ENCODE data around the gene SLC29A3. TPM values are rescaled to one million over a fixed set of nuclear protein-coding genes. Genes with fewer than 3 reads are reported as not detected.

Gene SLC29A3
- total and polyA plus RNA-seq, 2 donors (not counting 1 experiment from before 2014, with no cell fraction given), result 0.90 to 2.3 TPM

- TF ChIP-seq EZH2 (IDR thresholded peaks at IDR 0.05; ENCODE audit: low read length, missing control alignments) (no peak), CTCF (conservative IDR thresholded peaks at IDR 0.05 in 1 of 2, IDR thresholded peaks at IDR 0.05 in 1 of 2; ENCODE audit: low read depth in 1 of 2, low read length in 2 of 2) (no peak)
- H3K4me1 ChIP-seq (ENCODE audit: control insufficient read depth, extremely low read depth, insufficient read depth, low read length), result no peaks in the 10 kb centered on the region
- H4K20me1 ChIP-seq (ENCODE audit: control insufficient read depth, extremely low read depth, insufficient read depth, low read length), result no peaks in the 10 kb centered on the region
- H3K27me3 ChIP-seq (ENCODE audit: control insufficient read depth, insufficient read depth, low read length), result no peaks in the 10 kb centered on the region
- no peak overlapping the region for H3K4me2 ChIP-seq (ENCODE audit: extremely low read depth, insufficient read depth, low read length)
- no peak overlapping the region for H3K4me3 ChIP-seq (replicated peaks in 1 of 4; ENCODE audit: control extremely low read depth in 1 of 4, insufficient read depth in 1 of 4, low read depth in 3 of 4, low read length in 4 of 4)
- no peaks in the 10 kb centered on the region for H3K36me3 ChIP-seq (ENCODE audit: control insufficient read depth, insufficient read depth, low read length)
- H3K79me2 ChIP-seq (ENCODE audit: control insufficient read depth, insufficient read depth, low read length), result no peaks in the 10 kb centered on the region
- no peak for DNase-seq (ENCODE audit: low read depth in 2 of 2)
- H2AFZ ChIP-seq (ENCODE audit: low read length), result no peak overlapping the region
- H3K9me3 ChIP-seq (ENCODE audit: control insufficient read depth, insufficient read depth, low read depth, low read length), result no peaks in the 10 kb centered on the region
- no peak overlapping the region for H3K9ac ChIP-seq (ENCODE audit: insufficient read depth, low read length)
- no peak overlapping the region for H3K27ac ChIP-seq (ENCODE audit: insufficient read depth, low read length)
Measured at GRCh38 chr10:71363936-71364335, 44.9 kb downstream of the SLC29A3 start.

DNA sequence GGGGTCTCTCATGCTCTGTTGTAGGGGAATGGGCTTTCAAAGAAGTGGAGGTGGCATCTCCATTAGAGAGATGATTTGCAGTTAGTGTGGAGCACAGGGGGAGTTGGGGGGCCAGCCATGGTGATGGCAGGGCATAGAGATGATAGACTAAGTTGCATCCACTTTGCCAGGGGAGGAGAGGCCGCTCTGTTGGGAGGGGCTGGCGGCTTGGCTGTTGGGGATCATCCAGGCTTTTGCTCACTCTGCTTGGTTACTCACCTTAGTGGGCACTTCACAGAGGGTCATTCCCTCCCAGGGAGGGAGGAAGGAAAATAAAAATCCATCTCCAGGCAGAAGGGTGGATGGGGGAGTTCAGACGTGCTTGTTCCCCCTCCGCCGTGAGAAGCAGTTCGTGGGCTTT is 46.3 kb downstream of the SLC29A3 start:
- Histone ChIP-seq H3K4me2 (ENCODE audit: extremely low read depth, insufficient read depth, low read length) (no peak overlapping the region), H3K9me3 (ENCODE audit: control insufficient read depth, insufficient read depth, low read depth, low read length) (no peaks in the 10 kb centered on the region), H3K4me1 (ENCODE audit: control insufficient read depth, extremely low read depth, insufficient read depth, low read length) (no peaks in the 10 kb centered on the region), H3K27me3 (ENCODE audit: control insufficient read depth, insufficient read depth, low read length) (no peaks in the 10 kb centered on the region), H3K27ac (ENCODE audit: insufficient read depth, low read length) (no peak overlapping the region), H4K20me1 (ENCODE audit: control insufficient read depth, extremely low read depth, insufficient read depth, low read length) (no peaks in the 10 kb centered on the region), H3K4me3 (replicated peaks in 1 of 4; ENCODE audit: control extremely low read depth in 1 of 4, insufficient read depth in 1 of 4, low read depth in 3 of 4, low read length in 4 of 4) (no peak overlapping the region), H2AFZ (ENCODE audit: low read length) (no peak overlapping the region), H3K36me3 (ENCODE audit: control insufficient read depth, insufficient read depth, low read length) (no peaks in the 10 kb centered on the region), H3K9ac (ENCODE audit: insufficient read depth, low read length) (no peak overlapping the region), H3K79me2 (ENCODE audit: control insufficient read depth, insufficient read depth, low read length) (no peaks in the 10 kb centered on the region)
- TF ChIP-seq EZH2 (IDR thresholded peaks at IDR 0.05; ENCODE audit: low read length, missing control alignments) (no peak), CTCF (conservative IDR thresholded peaks at IDR 0.05 in 1 of 2, IDR thresholded peaks at IDR 0.05 in 1 of 2; ENCODE audit: low read depth in 1 of 2, low read length in 2 of 2) (no peak)
- no peak for DNase-seq (ENCODE audit: low read depth in 2 of 2)

DNA sequence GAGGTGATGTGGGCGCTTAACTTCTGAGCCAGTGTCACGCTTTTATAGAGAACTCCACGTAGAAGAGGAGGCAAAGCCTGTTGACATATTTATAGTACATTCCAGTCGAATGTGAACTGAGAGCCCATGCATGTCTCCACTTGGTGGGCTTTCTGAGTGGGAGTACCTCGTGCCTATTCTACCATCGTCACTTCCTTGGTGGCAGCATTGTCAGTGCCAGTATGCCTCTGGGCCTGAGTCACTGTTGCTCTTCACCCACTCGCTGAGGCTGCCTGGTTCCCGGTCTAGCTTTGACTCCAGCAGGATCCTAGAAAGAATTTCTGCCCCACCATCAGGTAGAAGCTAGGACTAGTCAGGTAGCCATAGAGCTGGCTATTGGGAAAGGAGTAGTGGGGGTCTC is 47.6 kb downstream of the SLC29A3 start:
- Histone ChIP-seq H3K9ac (ENCODE audit: insufficient read depth, low read length) (no peak overlapping the region), H3K79me2 (ENCODE audit: control insufficient read depth, insufficient read depth, low read length) (no peaks in the 10 kb centered on the region), H3K27me3 (ENCODE audit: control insufficient read depth, insufficient read depth, low read length) (peaks cover under 1% of the 10 kb centered on the region), H3K9me3 (ENCODE audit: control insufficient read depth, insufficient read depth, low read depth, low read length) (no peaks in the 10 kb centered on the region), H2AFZ (ENCODE audit: low read length) (no peak overlapping the region), H3K36me3 (ENCODE audit: control insufficient read depth, insufficient read depth, low read length) (no peaks in the 10 kb centered on the region), H3K4me2 (ENCODE audit: extremely low read depth, insufficient read depth, low read length) (no peak overlapping the region), H3K4me3 (replicated peaks in 1 of 4; ENCODE audit: control extremely low read depth in 1 of 4, insufficient read depth in 1 of 4, low read depth in 3 of 4, low read length in 4 of 4) (no peak overlapping the region), H3K4me1 (ENCODE audit: control insufficient read depth, extremely low read depth, insufficient read depth, low read length) (no peaks in the 10 kb centered on the region), H4K20me1 (ENCODE audit: control insufficient read depth, extremely low read depth, insufficient read depth, low read length) (no peaks in the 10 kb centered on the region), H3K27ac (ENCODE audit: insufficient read depth, low read length) (no peak overlapping the region)
- DNase-seq (ENCODE audit: low read depth in 2 of 2), result no peak
- no peak for TF ChIP-seq EZH2 (IDR thresholded peaks at IDR 0.05; ENCODE audit: low read length, missing control alignments)
